Suprapubic skin (tissue), 4 donors: ENCODE data around the gene LRRTM4. TPM values are rescaled to one million over a fixed set of nuclear protein-coding genes. Genes with fewer than 3 reads are reported as not detected.
"Not testable (repeated sequence)": the region's sequence is repeated elsewhere in the genome, so short reads cannot be mapped to it uniquely, and the experiment has no call there.

Source experiments
- DNase-seq, 2 donors: peaks; one replicate each; pipeline ENCODE4 v3.0.0-alpha.2; 2019; ENCODE audit warnings: low spot score in 2 of 2
- H3K27ac ChIP-seq: fragments of 200-600 bp; sonication (generic); one replicate; pipeline ENCODE4 v1.5.1; 2019
- H3K27me3 ChIP-seq: fragments of 200-600 bp; sonication (generic); one replicate; pipeline ENCODE4 v1.5.1; 2019
- H3K36me3 ChIP-seq: fragments of 200-600 bp; sonication (generic); one replicate; pipeline ENCODE4 v1.5.1; 2019
- H3K4me1 ChIP-seq: fragments of 200-600 bp; sonication (generic); one replicate; pipeline ENCODE4 v1.5.1; 2019
- H3K4me3 ChIP-seq: fragments of 200-600 bp; sonication (generic); one replicate; pipeline ENCODE4 v1.5.1; 2019; ENCODE audit warnings: mild to moderate bottlenecking
- H3K9me3 ChIP-seq: fragments of 200-600 bp; sonication (generic); one replicate; pipeline ENCODE4 v1.5.1; 2019
- CTCF ChIP-seq, 2 donors: fragments of 200-600 bp in 1 of 2; fragments of 450-650 bp in 1 of 2; sonication (generic) in 1 of 2; IDR thresholded peaks; one replicate each; pipeline ENCODE4 v1.5.1; 2016 to 2019; ENCODE audit warnings: antibody characterized with exemption in 2 of 2, mild to moderate bottlenecking in 1 of 2, moderate library complexity in 1 of 2
- EP300 ChIP-seq: sonication (generic); formaldehyde crosslinking; IDR thresholded peaks from one replicate; pipeline ENCODE4 v1.6.1; 2017; ENCODE audit warnings: antibody characterized with exemption
- POLR2A ChIP-seq, 2 donors: fragments of 450-650 bp; IDR thresholded peaks; one replicate each; pipeline ENCODE4 v1.6.1; 2017; ENCODE audit warnings: antibody characterized with exemption in 2 of 2, mild to moderate bottlenecking in 2 of 2, moderate library complexity in 2 of 2
- POLR2AphosphoS5 ChIP-seq, 3 donors: sonication (generic); formaldehyde crosslinking; IDR thresholded peaks; one replicate each; pipeline ENCODE4 v1.6.1; 2017; ENCODE audit warnings: antibody characterized with exemption in 3 of 3
- WGBS: methylation state at CpG from one replicate; pipeline ENCODE4 v1.1.5; 2018; 5-methylcytosine and 5-hydroxymethylcytosine counted together
- total RNA-seq, 4 donors: library from RNA; depleted of rRNA; stranded (reverse); fragments of >200 nt; gene quantifications; one replicate each; pipeline ENCODE4 v1.1.0, GENCODE V29; 2016

Gene LRRTM4
- total RNA-seq, 4 donors from 2014 or later: not detected

- H3K4me1 ChIP-seq: no peaks in the 10 kb centered on the region
- no peaks in the 10 kb centered on the region for H3K36me3 ChIP-seq
- H3K27me3 ChIP-seq: no peaks in the 10 kb centered on the region
- TF ChIP-seq CTCF (IDR thresholded peaks at IDR 0.05): no peak
- TF ChIP-seq POLR2A (IDR thresholded peaks at IDR 0.05): no peak
- no peak for TF ChIP-seq POLR2AphosphoS5 (IDR thresholded peaks at IDR 0.05)
- TF ChIP-seq EP300: no peak
- 87% methylated on average over 8 of the region's 8 CpGs for WGBS
- H3K4me3 ChIP-seq: no peak overlapping the region
- no peak for DNase-seq
- no peaks in the 10 kb centered on the region for H3K9me3 ChIP-seq
- no peak overlapping the region for H3K27ac ChIP-seq
Observed at GRCh38 chr2:77101796-77102452, 420.3 kb downstream of the LRRTM4 start.

GRCh38 chr2:77099961-77100360 is 422.2 kb downstream of the LRRTM4 start:
- no peak for DNase-seq
- H3K27ac ChIP-seq: no peak overlapping the region
- H3K36me3 ChIP-seq: no peaks in the 10 kb centered on the region
- WGBS: 89% methylated on average over 2 of the region's 2 CpGs
- no peaks in the 10 kb centered on the region for H3K4me1 ChIP-seq
- no peaks in the 10 kb centered on the region for H3K9me3 ChIP-seq
- TF ChIP-seq CTCF (IDR thresholded peaks at IDR 0.05): no peak
- TF ChIP-seq POLR2AphosphoS5 (IDR thresholded peaks at IDR 0.05): no peak
- TF ChIP-seq EP300: no peak
- TF ChIP-seq POLR2A (IDR thresholded peaks at IDR 0.05): no peak
- H3K4me3 ChIP-seq: no peak overlapping the region
- H3K27me3 ChIP-seq: no peaks in the 10 kb centered on the region

- H3K27ac ChIP-seq, DNase-seq, H3K27me3 ChIP-seq, H3K4me3 ChIP-seq, H3K36me3 ChIP-seq, H3K4me1 ChIP-seq, H3K9me3 ChIP-seq: not testable (repeated sequence)
- WGBS: 87% methylated on average over 8 of the region's 8 CpGs
Observed at GRCh38 chr2:77095525-77095924, 426.7 kb downstream of the LRRTM4 start.

- Histone ChIP-seq H3K27ac (no peak overlapping the region), H3K36me3 (no peaks in the 10 kb centered on the region), H3K4me3 (no peak overlapping the region), H3K4me1 (no peaks in the 10 kb centered on the region), H3K9me3 (no peaks in the 10 kb centered on the region), H3K27me3 (no peaks in the 10 kb centered on the region)
- 29% methylated on average over 1 of the region's 1 CpG for WGBS
- DNase-seq: no peak
- TF ChIP-seq CTCF (IDR thresholded peaks at IDR 0.05) (no peak), POLR2A (IDR thresholded peaks at IDR 0.05) (no peak), EP300 (no peak), POLR2AphosphoS5 (IDR thresholded peaks at IDR 0.05) (no peak)
Observed at GRCh38 chr2:77095096-77095495, 427.1 kb downstream of the LRRTM4 start.

GRCh38 chr2:77088424-77088823 is 433.8 kb downstream of the LRRTM4 start:
- H3K4me3 ChIP-seq, H3K9me3 ChIP-seq, H3K4me1 ChIP-seq, DNase-seq, H3K27ac ChIP-seq, H3K36me3 ChIP-seq, H3K27me3 ChIP-seq: not testable (repeated sequence)
- 21% methylated on average over 13 of the region's 13 CpGs for WGBS

GRCh38 chr2:77087987-77088414 is 434.2 kb downstream of the LRRTM4 start:
- no peak for DNase-seq
- no peak overlapping the region for H3K4me3 ChIP-seq
- H3K9me3 ChIP-seq: no peaks in the 10 kb centered on the region
- H3K27ac ChIP-seq: no peak overlapping the region
- H3K36me3 ChIP-seq: no peaks in the 10 kb centered on the region
- TF ChIP-seq POLR2A (IDR thresholded peaks at IDR 0.05): no peak
- no peak for TF ChIP-seq CTCF (IDR thresholded peaks at IDR 0.05)
- no peak for TF ChIP-seq POLR2AphosphoS5 (IDR thresholded peaks at IDR 0.05)
- no peak for TF ChIP-seq EP300
- no peaks in the 10 kb centered on the region for H3K4me1 ChIP-seq
- H3K27me3 ChIP-seq: no peaks in the 10 kb centered on the region
- 33% methylated on average over 6 of the region's 6 CpGs for WGBS
